Measurements from ENCODE around the gene CAMKK1. TPM values are rescaled to one million over a fixed set of nuclear protein-coding genes. Genes with fewer than 3 reads are reported as not detected.

Gene CAMKK1
- polyA plus RNA-seq, 1 donor from 2014 or later, result 0.53 TPM

GRCh38 chr17:3895354-3895753, 2.5 kb upstream of the CAMKK1 start:
- Mint-ChIP-seq H3K36me3 (no peaks in the 10 kb centered on the region), H3K27me3 (no peaks in the 10 kb centered on the region), H3K4me1 (peaks cover 8 to 21% (median 15%) of the 10 kb centered on the region in 3 donors), H3K9me3 (no peaks in the 10 kb centered on the region), H3K27ac (peak overlapping the region in 1 of 3 donors; percentile 80), H3K4me3 (peak overlapping the region in 2 of 4 donors; percentile 22 to 87)

- Mint-ChIP-seq H3K4me3 (peak overlapping the region in 1 of 4 donors; percentile 87), H3K27ac (peak overlapping the region in 1 of 3 donors; percentile 80), H3K4me1 (peaks cover 8 to 22% (median 17%) of the 10 kb centered on the region in 3 donors), H3K9me3 (no peaks in the 10 kb centered on the region), H3K36me3 (no peaks in the 10 kb centered on the region), H3K27me3 (no peaks in the 10 kb centered on the region)
These were observed 2.1 kb upstream of the CAMKK1 start for GRCh38 chr17:3894911-3895343.

GRCh38 chr17:3894188-3894587, 1.3 kb upstream of the CAMKK1 start:
- peak overlapping the region in 1 of 3 donors; percentile 80 for H3K27ac Mint-ChIP-seq
- H3K27me3 Mint-ChIP-seq, result no peaks in the 10 kb centered on the region
- H3K9me3 Mint-ChIP-seq, result no peaks in the 10 kb centered on the region
- H3K4me1 Mint-ChIP-seq, result peaks cover 8 to 22% (median 17%) of the 10 kb centered on the region in 3 donors
- H3K36me3 Mint-ChIP-seq, result no peaks in the 10 kb centered on the region
- H3K4me3 Mint-ChIP-seq, result peak overlapping the region; percentile 82 to 95 (median 90)

- Mint-ChIP-seq H3K36me3 (no peaks in the 10 kb centered on the region), H3K4me1 (peaks cover 8 to 22% (median 17%) of the 10 kb centered on the region in 3 donors), H3K4me3 (peak overlapping the region; percentile 82 to 95 (median 90)), H3K9me3 (no peaks in the 10 kb centered on the region), H3K27me3 (no peaks in the 10 kb centered on the region), H3K27ac (peak overlapping the region; percentile 39 to 80 (median 39))
These were observed 865 bp upstream of the CAMKK1 start for GRCh38 chr17:3893720-3894116.

GRCh38 chr17:3892095-3892998, 506 bp downstream of the CAMKK1 start:
- peaks cover 8 to 24% (median 19%) of the 10 kb centered on the region in 3 donors for H3K4me1 Mint-ChIP-seq
- H3K4me3 Mint-ChIP-seq, result peak overlapping the region; percentile 73 to 95 (median 86)
- no peaks in the 10 kb centered on the region for H3K9me3 Mint-ChIP-seq
- no peaks in the 10 kb centered on the region for H3K27me3 Mint-ChIP-seq
- H3K27ac Mint-ChIP-seq, result peak overlapping the region in 2 of 3 donors; percentile 46 to 66
- H3K36me3 Mint-ChIP-seq, result no peaks in the 10 kb centered on the region

GRCh38 chr17:3891626-3892094, 1.2 kb downstream of the CAMKK1 start:
- Mint-ChIP-seq H3K9me3 (no peaks in the 10 kb centered on the region), H3K27ac (peak overlapping the region in 2 of 3 donors; percentile 46 to 66), H3K4me1 (peaks cover 12 to 31% (median 26%) of the 10 kb centered on the region in 3 donors), H3K36me3 (no peaks in the 10 kb centered on the region), H3K27me3 (no peaks in the 10 kb centered on the region), H3K4me3 (peak overlapping the region; percentile 73 to 95 (median 86))

GRCh38 chr17:3890878-3891219, 2.0 kb downstream of the CAMKK1 start:
- Mint-ChIP-seq H3K4me1 (peaks cover 14 to 31% (median 31%) of the 10 kb centered on the region in 3 donors), H3K9me3 (no peaks in the 10 kb centered on the region), H3K4me3 (peak overlapping the region in 3 of 4 donors; percentile 58 to 91 (median 73)), H3K27ac (peak overlapping the region in 2 of 3 donors; percentile 57 to 66), H3K27me3 (no peaks in the 10 kb centered on the region), H3K36me3 (no peaks in the 10 kb centered on the region)

GRCh38 chr17:3890082-3890877, 2.6 kb downstream of the CAMKK1 start:
- H3K27me3 Mint-ChIP-seq, result no peaks in the 10 kb centered on the region
- H3K36me3 Mint-ChIP-seq, result no peaks in the 10 kb centered on the region
- H3K27ac Mint-ChIP-seq, result peak overlapping the region in 2 of 3 donors; percentile 57 to 66
- peak overlapping the region in 3 of 4 donors; percentile 23 to 58 (median 49) for H3K4me3 Mint-ChIP-seq
- no peaks in the 10 kb centered on the region for H3K9me3 Mint-ChIP-seq
- peaks cover 14 to 31% (median 31%) of the 10 kb centered on the region in 3 donors for H3K4me1 Mint-ChIP-seq

- Mint-ChIP-seq H3K4me3 (no peak overlapping the region), H3K36me3 (no peaks in the 10 kb centered on the region), H3K4me1 (peaks cover 20 to 31% (median 31%) of the 10 kb centered on the region in 3 donors), H3K27ac (peak overlapping the region; percentile 10 to 83 (median 48)), H3K27me3 (no peaks in the 10 kb centered on the region), H3K9me3 (no peaks in the 10 kb centered on the region)
These were observed 3.4 kb downstream of the CAMKK1 start for GRCh38 chr17:3889325-3890012.

- H3K27ac Mint-ChIP-seq, result peak overlapping the region in 2 of 3 donors; percentile 48 to 83
- no peaks in the 10 kb centered on the region for H3K36me3 Mint-ChIP-seq
- no peaks in the 10 kb centered on the region for H3K27me3 Mint-ChIP-seq
- H3K9me3 Mint-ChIP-seq, result no peaks in the 10 kb centered on the region
- H3K4me1 Mint-ChIP-seq, result peaks cover 15 to 29% (median 25%) of the 10 kb centered on the region in 3 donors
- peak overlapping the region in 1 of 4 donors; percentile 70 for H3K4me3 Mint-ChIP-seq
These were observed 4.3 kb downstream of the CAMKK1 start for GRCh38 chr17:3888343-3889171.

- Mint-ChIP-seq H3K27me3 (no peaks in the 10 kb centered on the region), H3K4me1 (peaks cover 12 to 28% (median 23%) of the 10 kb centered on the region in 3 donors), H3K9me3 (no peaks in the 10 kb centered on the region), H3K36me3 (no peaks in the 10 kb centered on the region), H3K27ac (peak overlapping the region in 1 of 3 donors; percentile 46), H3K4me3 (peak overlapping the region in 1 of 4 donors; percentile 14)
These were observed 5.0 kb downstream of the CAMKK1 start for GRCh38 chr17:3887804-3888203.

GRCh38 chr17:3887394-3887793, 5.5 kb downstream of the CAMKK1 start:
- Mint-ChIP-seq H3K4me1 (peaks cover 12 to 28% (median 23%) of the 10 kb centered on the region in 3 donors), H3K9me3 (no peaks in the 10 kb centered on the region), H3K36me3 (no peaks in the 10 kb centered on the region), H3K4me3 (peak overlapping the region in 2 of 4 donors; percentile 14 to 79), H3K27ac (peak overlapping the region in 2 of 3 donors; percentile 44 to 46), H3K27me3 (no peaks in the 10 kb centered on the region)

- H3K27me3 Mint-ChIP-seq, result no peaks in the 10 kb centered on the region
- peak overlapping the region in 3 of 4 donors; percentile 18 to 92 (median 79) for H3K4me3 Mint-ChIP-seq
- H3K4me1 Mint-ChIP-seq, result peaks cover 12 to 28% (median 22%) of the 10 kb centered on the region in 3 donors
- H3K9me3 Mint-ChIP-seq, result no peaks in the 10 kb centered on the region
- peak overlapping the region; percentile 44 to 76 (median 46) for H3K27ac Mint-ChIP-seq
- no peaks in the 10 kb centered on the region for H3K36me3 Mint-ChIP-seq
These were observed 6.1 kb downstream of the CAMKK1 start for GRCh38 chr17:3886776-3887175.
